Cardiac atrium fibroblast (primary cell): ENCODE measurements around the gene UNC5CL. TPM values are rescaled to one million over a fixed set of nuclear protein-coding genes. Genes with fewer than 3 reads are reported as not detected.

Experiments
- total RNA-seq: library from RNA; depleted of rRNA; stranded (reverse); fragments of >200 nt; gene quantifications from 2 replicates; pipeline ENCODE4 v1.2.3, GENCODE V29; 2015

Gene UNC5CL, protein sequence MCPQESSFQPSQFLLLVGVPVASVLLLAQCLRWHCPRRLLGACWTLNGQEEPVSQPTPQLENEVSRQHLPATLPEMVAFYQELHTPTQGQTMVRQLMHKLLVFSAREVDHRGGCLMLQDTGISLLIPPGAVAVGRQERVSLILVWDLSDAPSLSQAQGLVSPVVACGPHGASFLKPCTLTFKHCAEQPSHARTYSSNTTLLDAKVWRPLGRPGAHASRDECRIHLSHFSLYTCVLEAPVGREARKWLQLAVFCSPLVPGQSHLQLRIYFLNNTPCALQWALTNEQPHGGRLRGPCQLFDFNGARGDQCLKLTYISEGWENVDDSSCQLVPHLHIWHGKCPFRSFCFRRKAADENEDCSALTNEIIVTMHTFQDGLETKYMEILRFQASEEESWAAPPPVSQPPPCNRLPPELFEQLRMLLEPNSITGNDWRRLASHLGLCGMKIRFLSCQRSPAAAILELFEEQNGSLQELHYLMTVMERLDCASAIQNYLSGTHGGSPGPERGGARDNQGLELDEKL
- not detected in 2 replicates for total RNA-seq

DNA sequence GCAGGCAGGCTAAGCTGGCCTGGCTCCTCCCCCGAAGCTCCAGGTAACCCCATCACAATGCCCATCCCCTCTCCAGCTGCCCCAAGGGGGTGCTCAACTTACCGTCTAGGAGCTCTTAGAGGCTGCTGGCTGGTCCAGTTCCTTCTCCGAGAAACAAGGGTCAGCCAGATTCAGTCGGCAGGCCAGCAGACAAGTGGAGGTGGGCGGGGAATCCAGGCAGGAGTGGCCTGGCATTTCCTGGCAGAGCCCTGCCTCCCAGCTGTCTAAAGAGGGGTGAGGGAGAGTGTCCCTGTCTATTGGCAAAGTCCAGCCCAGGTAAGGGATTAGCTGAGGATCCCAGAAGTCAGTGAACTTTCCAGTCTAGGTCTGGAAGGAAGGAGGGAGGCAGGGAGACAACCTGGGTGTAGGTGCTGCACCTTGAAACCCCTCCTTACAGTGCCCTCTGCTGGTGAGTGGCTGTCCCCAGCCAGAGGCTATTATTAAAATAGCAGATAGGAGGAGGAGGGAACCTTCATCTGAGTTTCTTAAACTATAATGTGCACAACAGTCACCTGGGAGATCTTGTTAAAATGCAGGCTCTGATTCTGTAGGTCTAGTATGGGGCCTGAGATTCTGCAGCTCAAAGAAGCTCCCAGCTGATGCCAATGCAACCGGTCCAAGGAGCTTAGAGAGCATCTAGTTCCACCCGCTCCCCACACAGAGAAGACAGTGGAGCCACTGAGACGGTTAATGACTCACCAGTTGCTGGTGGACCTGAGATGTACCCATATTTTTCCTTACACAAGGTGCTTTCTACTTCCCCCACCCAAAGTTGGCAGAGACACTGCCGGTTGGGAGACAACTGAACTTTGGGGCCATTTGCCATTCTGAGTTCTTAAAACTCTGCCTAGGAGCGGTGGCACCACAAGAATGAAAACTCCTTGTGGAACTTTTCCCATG is at the start of gene UNC5CL:
Gene UNC5CL, minus strand, starts transcription at position 162 of the 939 bp plus-strand sequence. CDS start 4,147 bp downstream, outside the sequence.

DNA sequence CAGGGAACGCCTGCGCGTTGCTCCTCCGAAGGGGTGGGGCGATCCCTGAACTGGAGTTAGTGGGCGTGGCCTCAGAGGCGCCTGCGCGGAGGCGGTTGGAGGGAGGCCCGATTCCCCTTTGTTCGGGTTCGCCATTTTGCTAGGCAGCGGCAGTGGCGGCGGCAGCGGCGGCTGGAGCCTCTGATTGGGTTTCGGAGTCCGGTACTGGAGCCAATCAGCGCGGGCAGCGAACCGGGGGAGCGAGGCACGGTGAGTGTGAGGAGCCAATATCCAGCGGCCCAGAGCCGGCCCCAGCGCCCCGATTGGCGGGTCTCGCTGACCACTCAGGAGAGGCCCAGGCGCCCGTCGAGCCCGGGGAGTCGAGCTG is 33.8 kb upstream of the UNC5CL start, which contains the start of gene NFYA:
Gene NFYA, plus strand, starts transcription at position 139 of the 367 bp plus-strand sequence. CDS start 6,116 bp downstream, outside the sequence.

DNA sequence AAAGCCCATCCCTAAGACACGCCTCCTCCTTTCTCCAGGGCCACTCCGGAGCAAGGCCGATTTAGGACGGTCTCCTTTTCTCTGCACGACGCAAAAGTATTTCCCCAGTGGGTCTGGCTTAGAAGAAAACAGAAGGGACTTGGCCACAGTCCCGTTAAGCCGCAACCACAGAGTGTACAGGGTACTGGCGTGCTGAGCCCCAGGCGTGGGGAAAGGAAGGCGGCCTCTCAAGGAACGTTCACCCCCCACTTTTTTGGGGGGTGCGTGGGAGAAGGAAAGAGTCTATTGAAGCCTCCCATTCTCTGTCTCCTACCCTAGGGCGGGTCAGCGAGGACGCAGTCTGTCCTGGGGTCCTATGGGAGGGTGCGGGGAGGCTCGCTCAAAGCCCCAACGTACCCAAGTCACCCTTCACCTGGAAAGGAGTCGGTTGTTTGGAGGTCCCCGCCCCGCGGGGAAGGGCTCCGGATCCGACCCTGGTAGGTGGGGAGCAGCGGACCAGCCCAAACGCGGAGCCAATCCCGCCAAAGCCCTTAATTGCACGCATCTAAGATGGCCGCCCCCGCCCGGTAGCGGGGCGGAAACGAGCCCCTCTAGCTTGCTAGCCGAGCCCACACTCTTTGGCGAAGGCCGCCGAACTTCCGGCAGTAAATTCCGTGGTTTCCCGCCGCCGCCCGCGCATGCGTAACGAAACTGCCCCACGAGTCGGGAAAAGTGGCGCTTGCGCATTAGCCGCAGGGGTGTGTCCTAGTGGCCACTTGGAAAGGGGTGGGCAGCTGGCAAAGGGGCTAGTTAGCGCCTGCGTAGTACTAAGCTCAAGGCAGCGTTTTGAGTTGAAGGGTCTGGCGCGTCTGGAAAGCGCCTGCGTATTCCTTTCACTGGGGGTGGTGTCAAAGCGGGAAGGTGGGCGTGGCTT is 33.2 kb upstream of the UNC5CL start, which contains the start of gene OARD1:
Gene OARD1, minus strand, starts transcription at position 434 of the 913 bp plus-strand sequence. CDS start 722 bp downstream, outside the sequence.

DNA sequence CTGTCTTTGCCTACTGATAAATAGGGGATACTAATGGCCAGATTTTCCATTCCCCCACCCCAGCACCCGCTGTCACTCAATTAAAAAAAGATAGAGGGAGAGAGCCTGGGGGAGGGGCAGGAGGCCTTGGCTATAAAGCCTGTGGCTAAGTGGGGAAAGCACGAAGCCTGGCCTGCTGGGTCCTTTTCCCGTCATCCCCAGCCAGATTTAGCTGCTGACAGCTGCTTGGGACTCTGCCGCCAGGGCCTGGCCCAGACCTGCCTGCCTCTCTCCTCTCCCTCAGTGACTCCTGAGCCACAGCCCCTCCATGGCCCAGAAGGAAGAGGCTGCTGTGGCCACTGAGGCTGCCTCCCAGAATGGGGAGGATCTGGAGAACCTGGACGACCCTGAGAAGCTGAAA is 14.0 kb upstream of the UNC5CL start, which contains the start of gene APOBEC2:
Gene APOBEC2, plus strand, starts transcription at position 162 of the 400 bp plus-strand sequence. Its CDS starts 146 bp downstream, at position 308.

DNA sequence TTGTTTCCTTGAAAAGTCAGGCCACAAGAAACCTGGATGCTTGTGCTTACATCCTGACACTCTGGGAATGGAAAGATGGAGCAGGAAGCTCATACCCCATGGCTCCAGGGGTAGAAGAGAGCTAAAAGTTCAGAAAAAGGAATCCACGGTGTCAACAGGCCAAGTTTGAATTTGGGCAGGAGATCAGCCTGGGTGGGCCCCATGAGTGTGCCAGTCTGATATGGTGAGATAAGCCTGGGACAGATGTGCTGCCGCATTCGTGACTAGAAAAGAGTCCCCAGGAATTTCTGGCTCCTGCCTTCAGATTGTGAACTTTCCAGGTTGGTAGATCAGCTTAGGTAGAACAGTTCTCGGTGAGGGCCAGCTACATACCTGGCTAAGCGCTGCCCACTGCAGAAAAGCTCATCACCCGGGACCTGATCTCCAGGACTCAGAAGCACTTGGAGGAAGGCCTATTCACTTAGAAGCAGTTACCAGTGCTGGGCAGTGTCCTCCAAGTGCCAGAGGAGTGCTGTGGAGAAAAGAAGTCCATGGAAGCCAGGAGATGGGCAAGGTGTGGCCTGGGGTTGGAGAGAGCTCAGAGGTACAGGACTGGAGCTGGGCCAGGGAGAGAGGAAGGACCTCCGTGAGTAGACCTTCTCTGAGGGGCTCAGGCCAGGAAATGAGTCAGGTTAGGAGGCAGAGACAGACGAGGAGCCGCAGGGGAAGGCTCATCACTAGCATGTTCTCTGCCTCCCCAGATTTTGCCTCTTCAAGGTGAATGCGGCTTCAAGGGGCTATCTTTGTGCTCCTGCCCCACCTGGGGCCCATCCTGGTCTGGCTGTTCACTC is 3.4 kb upstream of the UNC5CL start, which contains the start of gene TSPO2:
Gene TSPO2, plus strand, starts transcription at position 242 of the 830 bp plus-strand sequence. Its CDS starts 519 bp downstream, at position 761.

Other genes with a start within 250 kb of the UNC5CL start
- gene TSPO2, start 3.2 kb upstream of the UNC5CL start, total RNA-seq, result not detected in 2 replicates
- not detected in 2 replicates for gene APOBEC2, start 14.0 kb upstream of the UNC5CL start, total RNA-seq
- 8.7 and 8.9 TPM in 2 replicates for gene OARD1, start 33.1 kb upstream of the UNC5CL start, total RNA-seq
- gene NFYA, start 33.8 kb upstream of the UNC5CL start, total RNA-seq, result 7.6 and 8.7 TPM in 2 replicates
- not detected in 2 replicates for gene TREML1, start 115.1 kb upstream of the UNC5CL start, total RNA-seq
- not detected in 2 replicates for gene TREM2, start 123.9 kb upstream of the UNC5CL start, total RNA-seq
- not detected in 2 replicates for gene TREML2, start 161.9 kb upstream of the UNC5CL start, total RNA-seq
- not detected in 2 replicates for gene TREML4, start 189.1 kb upstream of the UNC5CL start, total RNA-seq
- gene TREM1, start 247.5 kb upstream of the UNC5CL start, total RNA-seq, result 0.36 and 8.6 TPM in 2 replicates